ENCODE data around the gene ZNF830.
"Not testable (repeated sequence)": the region's sequence is repeated elsewhere in the genome, so short reads cannot be mapped to it uniquely, and the experiment has no call there.

The ZNF830 gene

GRCh38 chr17:34991606-34992005 lies 30.3 kb downstream of the ZNF830 start:
- no peak for DNase-seq

GRCh38 chr17:34993031-34993430 lies 31.7 kb downstream of the ZNF830 start:
- DNase-seq: no peak

- no peak for DNase-seq
These were observed 35.3 kb downstream of the ZNF830 start for GRCh38 chr17:34996422-34997285.

GRCh38 chr17:34997355-34997862 lies 36.1 kb downstream of the ZNF830 start:
- no peak for DNase-seq

GRCh38 chr17:34998205-34998604 lies 36.9 kb downstream of the ZNF830 start:
- DNase-seq: peak; percentile 80

- DNase-seq: no peak
These were observed 38.1 kb downstream of the ZNF830 start for GRCh38 chr17:34999456-34999855.

- not testable (repeated sequence) for DNase-seq
These were observed 39.6 kb downstream of the ZNF830 start for GRCh38 chr17:35000965-35001364.

- DNase-seq: no peak
These were observed 40.2 kb downstream of the ZNF830 start for GRCh38 chr17:35001549-35001948.

- DNase-seq: no peak
These were observed 41.7 kb downstream of the ZNF830 start for GRCh38 chr17:35002876-35003551.

GRCh38 chr17:35003778-35004177 lies 42.4 kb downstream of the ZNF830 start:
- no peak for DNase-seq

- DNase-seq: no peak
These were observed 45.0 kb downstream of the ZNF830 start for GRCh38 chr17:35006345-35006744.

- DNase-seq: no peak
These were observed 45.6 kb downstream of the ZNF830 start for GRCh38 chr17:35006961-35007360.

- no peak for DNase-seq
These were observed 48.8 kb downstream of the ZNF830 start for GRCh38 chr17:35010093-35010492.

GRCh38 chr17:35011671-35012216 lies 50.4 kb downstream of the ZNF830 start:
- DNase-seq: no peak

Data from activated CD4-positive, alpha-beta T cell treated with anti-CD3 and anti-CD28 coated beads, Interleukin-2, amount 50 U/mL, for 1 hour (primary cell).